Smooth muscle cell (in vitro differentiated cells): Measurements from ENCODE around the gene NXPH3. TPM values are rescaled to one million over a fixed set of nuclear protein-coding genes. Genes with fewer than 3 reads are reported as not detected.

Source experiments
- DNase-seq: peaks from one replicate; lab custom pipeline; 2025; ENCODE audit not compliant: unreplicated experiment; lab: John Stamatoyannopoulos, UW
- H2AFZ ChIP-seq: fragments of 200-600 bp; sonication (generic); 2 replicates; pipeline ENCODE4 v1.6.0; 2016; ENCODE audit warnings: antibody characterized with exemption, low read depth, mild to moderate bottlenecking
- H3F3A ChIP-seq: fragments of 200-600 bp; sonication (generic); 2 replicates; pipeline ENCODE4 v1.6.0; 2017; ENCODE audit warnings: antibody characterized with exemption, low read depth
- H3K27ac ChIP-seq: fragments of 200-600 bp; sonication (generic); 2 replicates; pipeline ENCODE4 v1.5.1; 2016; ENCODE audit warnings: low read depth, mild to moderate bottlenecking
- H3K27me3 ChIP-seq: fragments of 200-600 bp; sonication (generic); 2 replicates; pipeline ENCODE4 v1.6.1; 2016; ENCODE audit warnings: low read depth, mild to moderate bottlenecking
- H3K36me3 ChIP-seq: fragments of 200-600 bp; sonication (generic); 2 replicates; pipeline ENCODE4 v1.5.1; 2016; ENCODE audit warnings: low read depth
- H3K4me1 ChIP-seq: fragments of 200-600 bp; sonication (generic); 2 replicates; pipeline ENCODE4 v1.5.1; 2016; ENCODE audit warnings: low read depth
- H3K4me2 ChIP-seq: fragments of 200-600 bp; sonication (generic); 2 replicates; pipeline ENCODE4 v1.6.0; 2016; ENCODE audit warnings: mild to moderate bottlenecking
- H3K4me3 ChIP-seq: fragments of 200-600 bp; sonication (generic); 2 replicates; pipeline ENCODE4 v1.5.1; 2016; ENCODE audit warnings: mild to moderate bottlenecking
- H3K79me2 ChIP-seq: fragments of 200-600 bp; sonication (generic); 2 replicates; pipeline ENCODE4 v1.6.0; 2016; ENCODE audit warnings: low read depth, mild to moderate bottlenecking
- H3K9ac ChIP-seq: fragments of 200-600 bp; sonication (generic); 2 replicates; pipeline ENCODE4 v1.6.0; 2016; ENCODE audit warnings: low read depth
- H3K9me3 ChIP-seq: fragments of 200-600 bp; sonication (generic); replicated peaks from 2 replicates; pipeline ENCODE4 v1.5.1; 2016; ENCODE audit warnings: low read depth
- H4K20me1 ChIP-seq: fragments of 200-600 bp; sonication (generic); 2 replicates; pipeline ENCODE4 v1.6.0; 2016; ENCODE audit warnings: low read depth
- WGBS: methylation state at CpG from one replicate; pipeline ENCODE4 v1.1.7; 2016; ENCODE audit warnings: low lambda C conversion rate; 5-methylcytosine and 5-hydroxymethylcytosine counted together
- polyA plus RNA-seq: library from polyadenylated mRNA; unstranded; fragments of >200 nt; fragmentation: Nextera tagmentation; extraction: Ambion mirVana; gene quantifications from 2 replicates; pipeline ENCODE4 v1.2.1, GENCODE V29; 2016
- total RNA-seq: library from RNA; depleted of rRNA; stranded (reverse); fragments of >200 nt; gene quantifications from 2 replicates; pipeline ENCODE4 v1.2.3, GENCODE V29; 2014
- TF ChIP-seq, protein P1 (sequence below): fragments of 200-600 bp; sonication (generic); IDR thresholded peaks from 2 replicates; pipeline ENCODE4 v1.5.1; 2017; ENCODE audit warnings: borderline replicate concordance, mild to moderate bottlenecking, antibody characterized with exemption; ENCODE audit not compliant: insufficient read depth, poor library complexity, severe bottlenecking

Gene NXPH3
- total and polyA plus RNA-seq, 2 experiments from 2014 or later, result 1.5 to 3.6 TPM

GRCh38 chr17:49543860-49544259, 31.8 kb upstream of the NXPH3 start:
- Histone ChIP-seq H3K9me3 (no peaks in the 10 kb centered on the region), H3K9ac (no peak overlapping the region), H3K4me2 (no peak overlapping the region), H3F3A (no peaks in the 10 kb centered on the region), H3K27ac (no peak overlapping the region), H3K4me1 (peaks cover 12% of the 10 kb centered on the region), H3K27me3 (no peaks in the 10 kb centered on the region), H3K79me2 (no peaks in the 10 kb centered on the region), H2AFZ (no peak overlapping the region), H3K4me3 (no peak overlapping the region), H3K36me3 (no peaks in the 10 kb centered on the region), H4K20me1 (no peaks in the 10 kb centered on the region)
- WGBS, result 79% methylated on average over 3 of the region's 3 CpGs
- TF ChIP-seq, protein P1, sequence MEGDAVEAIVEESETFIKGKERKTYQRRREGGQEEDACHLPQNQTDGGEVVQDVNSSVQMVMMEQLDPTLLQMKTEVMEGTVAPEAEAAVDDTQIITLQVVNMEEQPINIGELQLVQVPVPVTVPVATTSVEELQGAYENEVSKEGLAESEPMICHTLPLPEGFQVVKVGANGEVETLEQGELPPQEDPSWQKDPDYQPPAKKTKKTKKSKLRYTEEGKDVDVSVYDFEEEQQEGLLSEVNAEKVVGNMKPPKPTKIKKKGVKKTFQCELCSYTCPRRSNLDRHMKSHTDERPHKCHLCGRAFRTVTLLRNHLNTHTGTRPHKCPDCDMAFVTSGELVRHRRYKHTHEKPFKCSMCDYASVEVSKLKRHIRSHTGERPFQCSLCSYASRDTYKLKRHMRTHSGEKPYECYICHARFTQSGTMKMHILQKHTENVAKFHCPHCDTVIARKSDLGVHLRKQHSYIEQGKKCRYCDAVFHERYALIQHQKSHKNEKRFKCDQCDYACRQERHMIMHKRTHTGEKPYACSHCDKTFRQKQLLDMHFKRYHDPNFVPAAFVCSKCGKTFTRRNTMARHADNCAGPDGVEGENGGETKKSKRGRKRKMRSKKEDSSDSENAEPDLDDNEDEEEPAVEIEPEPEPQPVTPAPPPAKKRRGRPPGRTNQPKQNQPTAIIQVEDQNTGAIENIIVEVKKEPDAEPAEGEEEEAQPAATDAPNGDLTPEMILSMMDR, result no peak
- DNase-seq, result no peak

- Histone ChIP-seq H3K9me3 (no peaks in the 10 kb centered on the region), H3K79me2 (no peaks in the 10 kb centered on the region), H3K27ac (no peak overlapping the region), H3K4me1 (peaks cover 12% of the 10 kb centered on the region), H3K4me2 (no peak overlapping the region), H2AFZ (no peak overlapping the region), H4K20me1 (no peaks in the 10 kb centered on the region), H3K36me3 (no peaks in the 10 kb centered on the region), H3K9ac (no peak overlapping the region), H3K27me3 (no peaks in the 10 kb centered on the region), H3F3A (no peaks in the 10 kb centered on the region), H3K4me3 (no peak overlapping the region)
- DNase-seq, result no peak
- WGBS, result 72% methylated on average over 8 of the region's 8 CpGs
- TF ChIP-seq, protein P1, result no peak
Measured at GRCh38 chr17:49545007-49545660, 30.5 kb upstream of the NXPH3 start.

- Histone ChIP-seq H2AFZ (no peak overlapping the region), H3K9ac (no peak overlapping the region), H3K27ac (no peak overlapping the region), H3K4me1 (peaks cover 12% of the 10 kb centered on the region), H3K4me2 (no peak overlapping the region), H4K20me1 (no peaks in the 10 kb centered on the region), H3K9me3 (no peaks in the 10 kb centered on the region), H3K4me3 (no peak overlapping the region), H3K36me3 (no peaks in the 10 kb centered on the region), H3K79me2 (no peaks in the 10 kb centered on the region), H3K27me3 (no peaks in the 10 kb centered on the region), H3F3A (no peaks in the 10 kb centered on the region)
- 70% methylated on average over 13 of the region's 15 CpGs for whole genome bisulfite sequencing
- TF ChIP-seq, protein P1, result no peak
- DNase-seq, result no peak
Measured at GRCh38 chr17:49545806-49546545, 29.7 kb upstream of the NXPH3 start.
